HG03565 (cell line): ENCODE results near the gene CACNA1A.

ENCODE experiments used
- ATAC-seq: cut with Tn5 transposase; IDR thresholded peaks from one replicate; pipeline ENCODE4 v1.9.1; 2021; ENCODE audit warnings: mild to moderate bottlenecking, moderate library complexity; ENCODE audit not compliant: unreplicated experiment

CACNA1A gene

DNA sequence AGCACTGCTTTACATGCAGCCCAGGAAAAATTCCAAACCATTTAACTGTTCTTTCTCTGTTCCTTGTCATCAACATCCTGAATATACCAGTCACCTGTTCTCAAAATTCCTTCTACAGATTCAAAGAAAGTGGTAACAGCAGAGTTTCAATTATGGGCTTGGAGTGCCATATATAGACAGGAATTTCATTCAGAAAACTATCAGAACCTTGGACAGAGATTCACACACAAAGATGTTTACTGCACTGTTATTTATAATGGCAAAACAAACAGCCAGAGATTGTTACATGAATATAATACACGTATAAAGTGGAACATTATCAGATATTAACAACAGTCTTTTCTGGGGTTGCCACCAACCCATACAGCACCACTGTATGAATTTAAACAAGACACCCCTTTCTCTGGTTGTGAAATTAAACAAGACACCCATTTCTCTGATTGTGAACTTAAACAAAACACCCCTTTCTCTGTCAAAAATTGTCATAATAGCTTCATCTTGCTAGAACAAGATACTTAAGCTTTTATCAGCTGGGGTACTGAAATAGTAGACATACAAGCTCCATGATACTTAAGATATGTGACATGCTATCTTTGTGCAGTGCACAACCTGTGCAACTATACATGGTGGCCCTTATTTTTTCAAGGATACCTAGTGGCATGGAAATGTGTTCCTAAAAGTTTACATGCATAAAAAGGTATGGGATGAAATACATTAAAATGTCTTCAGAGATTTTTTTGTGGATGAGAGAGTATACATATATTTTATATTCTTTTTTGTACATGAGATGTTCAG, 12.6 kb downstream of the CACNA1A start:
- ATAC-seq = no peak

DNA sequence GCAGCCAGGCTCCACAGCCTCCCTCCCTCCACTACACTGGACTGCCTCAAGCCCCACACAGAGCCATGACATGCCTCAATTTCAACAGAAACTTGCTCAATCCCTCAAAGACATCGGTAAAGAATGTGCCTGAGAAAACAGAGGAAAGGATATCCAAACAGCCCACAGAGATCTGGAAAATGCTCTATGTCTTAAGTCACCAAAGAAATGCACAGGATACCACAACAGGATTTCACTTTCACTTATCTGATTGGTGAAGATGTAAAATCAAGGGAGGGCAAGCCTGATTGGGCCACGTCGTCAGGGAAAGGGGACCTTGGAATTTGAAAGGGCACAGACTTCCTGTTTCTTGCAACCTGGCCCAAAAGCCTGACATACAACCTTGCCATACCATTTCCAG, 14.2 kb downstream of the CACNA1A start:
- no peak for ATAC-seq

DNA sequence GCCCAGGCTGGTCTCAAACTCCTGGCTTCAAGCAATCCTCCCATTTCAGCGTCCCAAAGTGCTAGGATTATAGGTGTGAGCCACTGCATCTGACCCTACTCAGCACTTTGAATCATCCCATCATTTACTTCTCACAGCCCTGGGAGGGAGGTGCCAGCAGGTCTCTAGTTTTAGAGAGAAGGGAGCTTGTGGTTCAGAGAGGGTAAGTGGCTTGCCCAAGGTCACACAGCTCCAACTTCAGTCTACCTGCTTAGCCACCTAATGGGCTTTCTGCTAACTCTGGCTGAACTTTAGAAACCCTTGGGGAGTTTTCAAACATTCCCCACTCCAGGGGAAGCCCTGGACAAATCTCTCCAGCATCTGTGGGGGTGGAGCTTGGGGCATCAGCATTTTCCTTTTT, 18.3 kb downstream of the CACNA1A start:
- ATAC-seq = no peak

DNA sequence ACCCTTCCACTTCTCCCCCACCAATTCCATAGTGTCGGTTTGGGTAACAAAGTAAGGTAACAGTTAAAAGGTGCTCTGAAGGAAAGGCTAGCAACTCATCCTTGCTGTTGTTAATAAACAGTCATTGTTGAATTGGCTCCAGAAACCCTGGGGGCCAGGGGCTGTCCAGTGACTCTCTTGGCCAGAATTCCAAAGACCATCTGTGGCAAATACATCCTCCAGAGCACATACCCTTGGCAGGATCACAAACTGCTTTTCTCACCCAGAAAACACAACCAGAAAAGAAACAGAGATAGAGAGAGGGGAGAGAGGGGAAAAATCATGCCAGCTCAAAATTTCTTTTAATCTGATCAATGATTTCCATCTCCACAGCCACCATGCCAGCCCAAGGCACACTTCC, 22.1 kb downstream of the CACNA1A start:
- no peak for ATAC-seq

DNA sequence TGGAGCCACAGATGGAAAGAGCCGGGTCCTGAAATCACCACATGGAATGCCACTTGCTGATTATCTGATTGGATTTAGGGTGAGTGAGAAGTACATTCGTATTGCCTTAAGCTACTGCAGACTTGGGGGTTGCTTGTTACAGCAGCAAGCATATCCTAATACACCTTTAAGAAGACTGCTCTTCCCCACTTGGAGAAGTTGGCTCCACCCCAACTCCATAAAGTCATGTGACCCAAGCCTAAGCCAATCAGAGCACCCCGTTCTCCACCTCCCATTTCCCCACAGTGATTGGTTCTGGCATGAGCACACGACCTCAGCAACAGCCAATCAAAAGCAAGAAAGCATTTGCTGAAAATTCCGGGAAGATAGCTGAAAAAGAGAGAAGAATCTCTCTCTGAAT, 23.1 kb downstream of the CACNA1A start:
- ATAC-seq = no peak

DNA sequence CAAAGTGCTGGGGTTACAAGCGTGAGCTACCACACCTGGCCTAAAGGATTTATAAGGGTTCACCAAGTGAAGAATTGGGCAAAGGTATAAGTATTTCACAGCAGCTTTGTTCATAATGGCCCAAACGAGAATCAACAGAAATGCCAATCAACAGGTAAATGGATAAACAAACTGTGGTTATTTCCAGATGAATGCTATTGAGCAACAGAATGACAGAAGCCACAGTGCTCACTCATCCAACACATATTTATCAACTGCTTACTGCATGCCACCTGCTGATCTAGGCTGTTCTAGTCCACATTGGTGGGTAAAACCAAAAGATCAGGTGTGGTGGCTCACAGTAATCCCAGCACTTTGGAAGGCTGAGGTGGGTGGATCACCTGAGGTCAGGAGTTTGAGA, 27.7 kb downstream of the CACNA1A start:
- ATAC-seq = no peak

DNA sequence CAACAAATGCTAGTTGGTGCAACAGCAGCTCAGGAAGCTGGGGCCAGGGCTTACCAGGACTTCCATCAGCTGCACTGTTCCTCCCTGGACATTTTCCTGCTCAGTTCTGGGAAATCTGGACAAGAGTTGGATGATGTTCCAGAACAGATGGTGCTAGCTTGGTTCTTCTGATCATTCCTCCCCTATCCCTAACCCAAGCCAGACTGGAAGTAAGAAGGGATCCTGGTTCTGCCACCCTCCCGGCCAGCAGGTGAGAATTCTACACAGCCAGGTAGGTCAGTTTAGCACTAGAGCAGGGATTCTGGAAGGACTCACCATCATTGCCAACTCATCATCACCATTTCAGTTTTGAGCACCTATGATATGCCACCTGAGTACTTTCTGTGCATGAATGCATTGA, 30.2 kb downstream of the CACNA1A start:
- ATAC-seq = no peak

DNA sequence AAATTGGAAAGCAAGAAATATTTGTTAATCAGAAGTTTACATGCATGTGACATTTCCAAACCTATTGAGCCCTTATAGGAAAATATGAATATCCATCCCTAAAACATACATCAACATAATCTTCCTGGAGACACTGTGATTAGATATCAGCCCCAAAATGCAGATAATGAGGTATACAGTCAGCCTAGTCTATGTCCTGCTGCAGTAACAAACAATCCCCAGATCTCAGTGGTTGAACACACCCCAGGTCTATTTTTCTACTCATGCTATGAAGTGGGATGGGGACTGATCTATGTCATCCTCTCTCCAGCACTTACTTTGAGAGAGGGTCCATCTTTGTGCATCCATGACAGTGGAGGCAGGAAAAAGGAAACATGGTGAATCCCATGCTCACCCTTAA, 31.2 kb downstream of the CACNA1A start:
- ATAC-seq = no peak

DNA sequence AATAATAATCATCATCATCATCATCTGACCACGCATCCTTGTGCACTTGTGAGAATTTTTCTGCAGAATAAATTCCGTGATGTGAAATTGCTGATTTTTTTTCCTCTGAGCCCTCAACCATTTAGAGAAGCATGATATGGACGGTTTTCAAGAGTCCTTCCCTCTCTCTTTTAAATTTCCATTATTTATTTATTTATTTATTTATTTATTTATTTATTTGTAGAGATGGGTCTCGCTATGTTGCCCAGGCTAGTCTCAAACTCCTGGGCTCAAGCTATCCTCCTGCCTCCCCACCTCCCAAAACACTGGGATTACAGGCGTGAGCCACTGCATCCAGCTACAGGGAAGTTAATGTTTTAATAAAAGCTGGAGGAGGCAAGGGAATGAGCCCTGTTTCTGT, 39.6 kb downstream of the CACNA1A start:
- ATAC-seq = no peak

DNA sequence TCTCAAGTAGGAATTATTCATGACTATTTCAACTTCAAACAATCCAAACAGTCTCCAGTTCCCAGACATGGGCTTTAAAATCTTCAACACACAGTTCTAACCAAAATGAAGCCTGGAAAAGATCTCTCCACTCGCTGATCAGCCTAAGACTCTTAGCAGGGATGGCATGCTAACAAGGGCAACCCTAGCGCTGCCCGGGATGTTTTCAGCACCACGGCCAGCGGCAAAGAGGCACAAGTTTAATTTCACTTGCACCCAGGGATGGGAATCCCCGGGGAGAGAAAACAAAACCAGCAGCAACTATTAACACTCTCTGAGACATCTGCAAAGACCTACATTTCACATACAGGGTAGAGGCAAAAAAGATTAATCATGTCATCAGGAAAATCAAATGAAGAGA, 43.0 kb downstream of the CACNA1A start:
- no peak for ATAC-seq

DNA sequence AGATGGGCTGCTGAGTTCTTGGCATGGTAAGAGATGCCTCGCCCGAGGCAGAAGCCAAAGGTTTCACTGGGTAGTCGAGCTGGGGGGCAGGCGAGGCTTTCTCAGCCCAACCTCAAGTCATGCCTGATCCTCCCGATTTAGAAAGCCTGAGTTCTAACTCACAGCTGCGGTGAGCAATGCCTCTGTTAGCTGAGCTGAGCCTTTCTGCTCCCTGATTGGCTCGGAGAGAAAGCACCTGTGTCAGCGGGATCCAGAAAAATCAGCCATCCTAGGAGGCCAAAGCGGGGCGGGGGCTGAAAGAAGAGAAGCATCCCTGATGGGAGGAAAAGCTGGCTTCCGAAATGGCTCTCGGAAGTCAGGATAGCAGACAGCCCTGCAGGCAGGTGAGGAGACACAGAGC, 44.7 kb downstream of the CACNA1A start:
- ATAC-seq = no peak

DNA sequence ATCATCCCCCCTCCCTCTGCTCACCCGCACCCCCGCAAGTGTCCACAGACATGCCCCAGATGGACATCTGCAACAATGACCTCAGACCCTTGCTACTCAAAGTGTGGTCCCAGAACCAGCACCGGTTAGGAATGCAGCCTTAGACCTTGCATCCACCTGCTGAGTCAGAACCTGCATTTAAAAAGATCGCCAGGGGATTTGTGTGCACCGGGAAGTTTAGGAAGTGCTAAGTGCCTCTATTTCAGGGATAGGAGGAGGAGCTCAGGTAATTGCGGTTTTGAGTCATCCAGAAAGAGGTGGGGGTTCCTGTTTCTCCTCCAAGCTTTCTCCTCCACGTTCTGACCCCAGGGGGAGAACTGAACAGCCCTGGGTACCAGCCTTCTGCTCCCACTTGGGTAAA, 46.2 kb downstream of the CACNA1A start:
- no peak for ATAC-seq

DNA sequence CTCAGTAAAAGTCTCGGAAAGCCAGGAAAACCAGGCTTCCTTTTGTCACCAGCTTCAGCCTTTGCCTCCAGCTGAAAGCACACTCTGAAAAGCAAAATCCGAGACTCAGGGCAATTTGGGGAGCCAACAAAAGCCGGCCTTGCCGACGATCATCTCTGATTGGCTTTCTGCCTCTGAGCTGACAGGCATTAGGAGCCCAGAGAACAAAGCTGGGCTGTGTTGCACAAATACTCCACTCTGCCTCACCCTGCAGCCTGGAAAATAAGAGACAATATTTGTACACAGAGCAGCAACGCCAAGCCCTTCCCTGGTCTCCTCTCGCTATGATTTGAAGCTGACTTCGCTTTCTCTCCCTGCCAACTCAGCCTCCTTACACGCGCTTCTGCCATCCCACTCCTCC, 46.9 kb downstream of the CACNA1A start:
- ATAC-seq = no peak

DNA sequence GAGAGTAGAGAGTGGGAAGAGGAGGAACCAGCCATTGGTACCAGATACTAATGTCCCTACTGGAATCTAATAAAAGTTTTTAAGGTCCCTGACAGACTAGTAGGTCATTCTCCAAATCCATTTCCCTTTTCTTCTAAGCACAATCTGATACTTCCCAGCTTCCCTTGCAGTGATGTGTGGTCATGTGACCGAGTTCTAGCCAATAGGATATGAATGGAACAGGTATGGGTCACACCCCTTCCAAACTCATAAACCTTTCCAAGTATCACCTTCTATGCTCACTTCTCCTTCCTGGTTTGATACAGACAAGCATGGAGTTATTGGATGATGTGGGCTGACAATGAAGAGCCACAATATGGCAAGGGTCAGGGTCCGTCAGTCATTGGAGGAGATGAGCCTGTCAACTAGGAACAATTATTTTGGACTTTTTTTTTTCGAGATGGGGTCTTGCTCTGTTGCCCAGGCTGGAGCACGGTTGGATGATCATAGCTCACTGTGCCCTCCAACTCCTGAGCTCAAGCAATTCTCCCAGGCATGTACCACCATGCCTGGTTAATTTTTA, 54.8 kb downstream of the CACNA1A start:
- no peak for ATAC-seq

DNA sequence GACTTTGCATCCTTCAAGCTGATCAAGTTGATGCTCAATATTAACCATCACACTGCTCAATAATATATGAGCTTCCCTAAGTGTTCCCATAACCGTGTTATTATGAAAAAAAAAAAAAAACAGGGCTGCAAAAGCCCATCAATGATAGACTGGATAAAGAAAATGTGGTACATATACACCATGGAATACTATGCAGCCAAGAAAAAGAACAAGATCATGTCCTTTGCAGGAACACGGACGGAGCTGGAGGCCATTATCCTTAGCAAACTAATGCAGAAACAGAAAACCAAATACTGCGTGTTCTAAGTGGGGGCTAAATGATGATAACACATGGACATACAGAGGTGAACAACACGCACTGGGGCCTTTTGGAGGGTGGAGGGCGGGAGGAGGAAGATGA, 58.3 kb downstream of the CACNA1A start:
- ATAC-seq = no peak

DNA sequence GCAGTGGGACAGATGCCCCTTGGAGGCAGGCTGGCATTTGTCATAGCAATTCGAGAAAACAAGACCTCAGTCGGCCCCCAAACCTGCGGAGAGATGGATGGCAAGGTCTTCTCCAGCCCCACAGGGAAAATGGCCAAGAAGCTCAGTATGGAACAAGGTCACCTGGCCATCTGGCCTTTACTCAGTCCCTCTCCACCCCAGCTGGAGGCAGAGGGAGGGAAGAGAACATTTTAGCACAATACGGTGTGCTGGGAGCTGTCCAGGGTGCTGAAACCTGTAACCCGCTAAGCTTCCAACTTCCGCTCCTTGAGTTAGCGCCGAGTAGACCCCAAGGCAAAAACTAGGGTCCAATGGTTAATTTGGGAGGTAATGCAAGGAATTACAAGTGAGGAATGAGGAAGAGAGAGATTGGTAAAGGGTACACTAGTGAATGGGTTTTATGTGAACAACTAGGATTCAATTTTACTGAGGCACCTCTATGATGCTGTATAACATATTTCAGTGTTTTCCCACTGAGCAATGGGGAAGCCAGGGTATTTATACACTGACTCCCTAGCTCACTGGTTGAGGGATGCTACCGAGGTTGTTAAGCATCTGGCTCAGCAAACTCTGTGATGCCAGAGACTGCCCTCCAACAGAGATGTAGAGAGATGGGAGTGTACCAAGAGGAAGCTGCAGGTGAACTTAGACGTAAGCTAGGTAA, 64.3 kb downstream of the CACNA1A start:
- no peak for ATAC-seq

DNA sequence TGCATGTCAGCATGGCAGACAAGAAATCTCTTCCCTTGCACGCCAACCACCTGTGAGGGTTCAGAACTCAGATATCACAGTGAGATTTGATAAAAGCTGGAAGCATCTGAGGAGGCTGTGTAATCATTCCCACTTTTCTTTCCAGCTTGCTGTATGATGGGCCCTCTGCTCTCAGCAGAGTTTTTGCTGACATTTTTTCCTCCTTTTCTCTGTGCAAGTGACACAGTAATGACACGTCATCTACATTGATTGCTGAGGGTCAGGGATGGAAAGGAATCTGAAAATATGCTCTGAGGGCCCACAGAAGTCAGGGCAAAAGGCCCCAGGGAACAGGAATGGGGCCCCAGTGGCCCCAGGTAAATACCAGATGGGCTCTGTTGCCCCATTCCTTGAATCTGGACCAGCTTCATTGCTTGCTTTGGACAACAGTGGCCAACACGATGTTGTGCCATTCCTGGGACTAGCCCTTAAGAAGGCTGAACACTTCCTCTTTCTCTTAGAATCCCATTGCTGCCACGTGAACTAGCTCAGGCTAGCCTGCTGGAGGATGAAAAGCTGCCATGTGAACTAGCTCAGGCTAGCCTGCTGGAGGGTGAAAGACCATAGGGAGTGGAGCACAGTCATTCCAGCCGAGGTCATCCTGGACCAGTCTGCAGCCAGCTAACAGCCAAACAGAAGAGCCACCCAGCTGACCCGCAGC, 68.2 kb downstream of the CACNA1A start:
- no peak for ATAC-seq

DNA sequence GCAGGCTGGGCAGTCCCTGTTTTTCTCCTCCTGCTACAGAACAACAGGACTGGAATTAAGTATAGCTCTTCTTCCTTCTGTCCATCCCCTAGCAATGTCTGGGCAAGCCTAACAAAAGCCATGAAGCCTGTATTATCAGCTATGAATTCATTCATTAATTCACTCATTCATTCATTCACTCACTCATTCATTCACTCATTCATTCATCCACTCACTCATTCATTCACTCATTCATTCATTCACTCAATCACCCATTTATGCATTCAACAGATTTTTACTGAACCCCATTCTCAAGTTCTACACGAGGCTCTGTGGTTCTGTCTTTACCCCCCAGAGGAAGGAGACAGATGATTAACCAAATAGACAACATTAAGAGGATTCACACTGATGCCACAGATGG, 69.9 kb downstream of the CACNA1A start:
- ATAC-seq = no peak

DNA sequence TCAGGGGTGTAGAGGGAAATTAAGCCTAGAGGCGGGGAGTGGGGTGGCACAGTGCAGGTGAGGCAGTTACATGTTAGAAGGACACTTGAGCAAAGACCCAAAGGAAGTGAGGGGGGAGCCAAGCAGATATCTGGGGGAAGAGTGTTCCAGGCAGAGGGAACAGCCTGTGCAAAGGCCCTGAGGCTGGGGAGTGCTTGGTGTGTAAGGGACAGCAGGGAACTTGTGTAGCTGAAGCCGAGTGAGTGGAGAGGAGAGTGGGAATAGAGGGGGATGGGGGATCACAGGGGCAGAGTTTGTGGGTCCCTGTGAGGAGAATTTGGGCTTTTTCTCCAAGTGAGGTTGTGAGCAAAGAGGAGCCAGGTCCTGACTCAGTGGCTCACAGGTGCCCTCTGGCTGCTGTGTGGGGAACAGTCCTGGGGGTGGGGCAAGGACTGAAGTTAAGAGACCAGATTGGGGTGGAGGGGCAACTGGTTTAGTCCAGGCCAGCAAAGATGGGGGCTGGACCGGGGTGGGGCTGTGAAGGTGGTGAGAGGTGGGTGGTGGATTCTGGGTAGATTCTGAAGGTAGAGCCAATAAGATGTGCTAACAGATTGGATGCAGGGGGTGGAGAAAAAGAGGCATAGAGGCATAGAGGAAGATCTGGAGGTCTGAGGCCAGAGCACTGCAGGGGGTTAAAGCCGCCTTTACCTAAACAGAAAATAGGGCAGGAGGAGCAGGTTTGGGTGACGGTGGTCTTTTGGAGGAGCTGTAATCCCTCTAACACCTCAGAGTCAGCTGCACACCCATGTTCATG, 75.3 kb downstream of the CACNA1A start:
- no peak for ATAC-seq

DNA sequence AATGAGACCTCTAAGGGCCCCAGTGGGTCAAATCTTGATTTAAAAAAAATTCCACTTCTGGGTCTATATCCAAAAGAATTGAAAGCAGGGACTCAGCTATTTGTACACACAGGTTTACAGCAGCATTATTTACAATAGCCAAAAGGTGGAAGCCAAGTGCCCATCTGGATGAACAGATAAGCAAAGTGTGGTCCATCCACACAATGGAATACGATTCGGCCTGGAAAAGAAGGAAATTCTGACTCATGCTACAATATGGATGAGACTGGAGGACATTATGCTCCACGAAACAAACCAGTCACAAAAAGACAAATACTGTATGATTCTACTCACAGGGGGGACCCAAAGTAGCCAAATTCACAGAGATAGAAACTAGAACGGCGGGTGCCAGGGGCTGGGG, 76.7 kb downstream of the CACNA1A start:
- ATAC-seq = no peak

DNA sequence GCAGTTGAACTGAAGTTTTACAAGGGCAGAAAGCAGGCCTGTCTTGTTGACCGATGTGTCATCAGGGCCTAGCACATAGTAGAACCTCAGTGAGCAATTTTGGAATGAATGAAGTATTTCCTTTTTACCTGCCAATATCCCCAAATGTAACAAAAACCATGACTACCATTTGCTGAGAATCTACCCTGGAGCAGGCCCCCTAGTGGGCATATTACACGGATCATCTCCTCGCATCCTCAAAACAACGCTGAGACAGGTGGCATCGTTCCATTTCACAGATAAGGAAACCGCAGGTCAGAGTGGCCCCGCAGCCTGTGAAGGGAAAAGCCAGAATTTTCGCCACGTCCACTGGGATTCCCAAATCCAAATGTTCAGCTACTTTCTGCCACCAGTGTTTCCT, 77.9 kb downstream of the CACNA1A start:
- no peak for ATAC-seq
